GM15510 (cell line): ENCODE results near the gene HERC2.

Source experiments
- POLR2A ChIP-seq: IDR thresholded peaks from 3 replicates; pipeline ENCODE4 v1.6.1; 2011; ENCODE audit warnings: borderline replicate concordance; ENCODE audit not compliant: insufficient read length; ENCODE audit errors: extremely low read depth

Gene HERC2

GRCh38 chr15:28129231-28129848 lies 192.6 kb downstream of the HERC2 start:
- no peak for TF ChIP-seq POLR2A

- TF ChIP-seq POLR2A: no peak
Observed at GRCh38 chr15:28128031-28128430, 193.9 kb downstream of the HERC2 start.

- no peak for TF ChIP-seq POLR2A
Observed at GRCh38 chr15:28127036-28127435, 194.9 kb downstream of the HERC2 start.

GRCh38 chr15:28125673-28126651 lies 196.0 kb downstream of the HERC2 start:
- no peak for TF ChIP-seq POLR2A

GRCh38 chr15:28124841-28125240 lies 197.1 kb downstream of the HERC2 start:
- no peak for TF ChIP-seq POLR2A

GRCh38 chr15:28123408-28124023 lies 198.5 kb downstream of the HERC2 start:
- no peak for TF ChIP-seq POLR2A

GRCh38 chr15:28122038-28122949 lies 199.7 kb downstream of the HERC2 start:
- no peak for TF ChIP-seq POLR2A

GRCh38 chr15:28120359-28120640 lies 201.7 kb downstream of the HERC2 start:
- TF ChIP-seq POLR2A: no peak

GRCh38 chr15:28118531-28118930 lies 203.4 kb downstream of the HERC2 start:
- no peak for TF ChIP-seq POLR2A

GRCh38 chr15:28118083-28118482 lies 203.9 kb downstream of the HERC2 start:
- no peak for TF ChIP-seq POLR2A

- TF ChIP-seq POLR2A: no peak
Observed at GRCh38 chr15:28117432-28117990, 204.5 kb downstream of the HERC2 start.

GRCh38 chr15:28116521-28117431 lies 205.2 kb downstream of the HERC2 start:
- TF ChIP-seq POLR2A: no peak

- TF ChIP-seq POLR2A: no peak
Observed at GRCh38 chr15:28115871-28116270, 206.1 kb downstream of the HERC2 start.
